Measurements from ENCODE around the gene ALPK1. TPM values are rescaled to one million over a fixed set of nuclear protein-coding genes. Genes with fewer than 3 reads are reported as not detected.

The ALPK1 gene
- total RNA-seq (2014; rRNA removed; shearing (Covaris generic)) (0.49 and 2.0 TPM in 2 replicates), polyA plus RNA-seq (2016; fragmentation: Nextera tagmentation; extraction: Ambion mirVana) (0.10 TPM in 1 of 2 replicates, not detected in the other)
- long read RNA-seq, result 0 reads

GRCh38 chr4:112296949-112297880 lies at the start of gene ALPK1:
ALPK1 (plus strand) TSS chr4:112297369.
- H3K79me2 ChIP-seq (replicated peaks; ENCODE audit: insufficient read depth), result no peaks in the 10 kb centered on the region
- H4K20me1 ChIP-seq (replicated peaks; ENCODE audit: insufficient read depth), result no peaks in the 10 kb centered on the region
- no peaks in the 10 kb centered on the region for H3K4me1 Mint-ChIP-seq
- DNase-seq (ENCODE audit: low spot score) (no peak), ATAC-seq (no peak)
- H3K27me3 Mint-ChIP-seq (ENCODE audit: insufficient read depth, low read depth, poor library complexity), result no peaks in the 10 kb centered on the region
- no peak within 1 kb of the TSS for H3K4me3 ChIP-seq
- TF ChIP-seq JUNB (IDR thresholded peaks at IDR 0.05; ENCODE audit: unreplicated experiment) (no peak), CREB1 (CRISPR knock-in tag; IDR thresholded peaks at IDR 0.05; ENCODE audit: low read depth) (no peak), EZH2phosphoT487 (IDR thresholded peaks at IDR 0.05; ENCODE audit: unreplicated experiment) (no peak), ZNF114 (CRISPR knock-in tag; IDR thresholded peaks at IDR 0.05) (no peak), NANOG (IDR thresholded peaks at IDR 0.05; ENCODE audit: borderline replicate concordance) (no peak), CTCF (conservative IDR thresholded peaks at IDR 0.05; ENCODE audit: low read depth in 2 of 2) (no peak), STAT1 (IDR thresholded peaks at IDR 0.05; ENCODE audit: unreplicated experiment) (no peak), EZH2 (IDR thresholded peaks at IDR 0.05; ENCODE audit: low read depth, unreplicated experiment) (no peak), ZNF331 (CRISPR knock-in tag; IDR thresholded peaks at IDR 0.05; ENCODE audit: low read depth) (no peak), POLR2AphosphoS5 (IDR thresholded peaks at IDR 0.05; ENCODE audit: low read depth) (no peak), ZNF462 (CRISPR knock-in tag; IDR thresholded peaks at IDR 0.05) (no peak)
- TF ChIP-seq, protein P1, sequence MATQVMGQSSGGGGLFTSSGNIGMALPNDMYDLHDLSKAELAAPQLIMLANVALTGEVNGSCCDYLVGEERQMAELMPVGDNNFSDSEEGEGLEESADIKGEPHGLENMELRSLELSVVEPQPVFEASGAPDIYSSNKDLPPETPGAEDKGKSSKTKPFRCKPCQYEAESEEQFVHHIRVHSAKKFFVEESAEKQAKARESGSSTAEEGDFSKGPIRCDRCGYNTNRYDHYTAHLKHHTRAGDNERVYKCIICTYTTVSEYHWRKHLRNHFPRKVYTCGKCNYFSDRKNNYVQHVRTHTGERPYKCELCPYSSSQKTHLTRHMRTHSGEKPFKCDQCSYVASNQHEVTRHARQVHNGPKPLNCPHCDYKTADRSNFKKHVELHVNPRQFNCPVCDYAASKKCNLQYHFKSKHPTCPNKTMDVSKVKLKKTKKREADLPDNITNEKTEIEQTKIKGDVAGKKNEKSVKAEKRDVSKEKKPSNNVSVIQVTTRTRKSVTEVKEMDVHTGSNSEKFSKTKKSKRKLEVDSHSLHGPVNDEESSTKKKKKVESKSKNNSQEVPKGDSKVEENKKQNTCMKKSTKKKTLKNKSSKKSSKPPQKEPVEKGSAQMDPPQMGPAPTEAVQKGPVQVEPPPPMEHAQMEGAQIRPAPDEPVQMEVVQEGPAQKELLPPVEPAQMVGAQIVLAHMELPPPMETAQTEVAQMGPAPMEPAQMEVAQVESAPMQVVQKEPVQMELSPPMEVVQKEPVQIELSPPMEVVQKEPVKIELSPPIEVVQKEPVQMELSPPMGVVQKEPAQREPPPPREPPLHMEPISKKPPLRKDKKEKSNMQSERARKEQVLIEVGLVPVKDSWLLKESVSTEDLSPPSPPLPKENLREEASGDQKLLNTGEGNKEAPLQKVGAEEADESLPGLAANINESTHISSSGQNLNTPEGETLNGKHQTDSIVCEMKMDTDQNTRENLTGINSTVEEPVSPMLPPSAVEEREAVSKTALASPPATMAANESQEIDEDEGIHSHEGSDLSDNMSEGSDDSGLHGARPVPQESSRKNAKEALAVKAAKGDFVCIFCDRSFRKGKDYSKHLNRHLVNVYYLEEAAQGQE (IDR thresholded peaks at IDR 0.05; ENCODE audit: unreplicated experiment), result no peak
- H3F3A ChIP-seq (replicated peaks; ENCODE audit: low read depth), result no peaks in the 10 kb centered on the region
- H3K4me1 ChIP-seq (ENCODE audit: insufficient read depth), result no peaks in the 10 kb centered on the region
- no peak within 1 kb of the TSS for H3K27ac Mint-ChIP-seq
- no peaks in the 10 kb centered on the region for H3K9me2 ChIP-seq (ENCODE audit: insufficient read depth)
- 0 out of 2 replicates have a peak within 1 kb of the TSS, but pooled peaks have one; percentile 4 for H3K4me2 ChIP-seq
- H3K36me3 ChIP-seq (ENCODE audit: insufficient read depth), result no peaks in the 10 kb centered on the region
- H3K36me3 Mint-ChIP-seq (ENCODE audit: low read depth), result no peaks in the 10 kb centered on the region
- no peaks in the 10 kb centered on the region for H3K9me3 Mint-ChIP-seq
- no peak within 1 kb of the TSS for H3K4me3 Mint-ChIP-seq
- H3K27me3 ChIP-seq (ENCODE audit: insufficient read depth), result no peaks in the 10 kb centered on the region
- no peak within 1 kb of the TSS for H3K27ac ChIP-seq (ENCODE audit: low read depth)
- no peak within 1 kb of the TSS; the same call in 1 of the 2 replicates for H2AFZ ChIP-seq

Measured in GM23338 (cell line).